T-cell (primary cell): ENCODE measurements around the gene STAP2. TPM values are rescaled to one million over a fixed set of nuclear protein-coding genes. Genes with fewer than 3 reads are reported as not detected.

Experiments used
- ATAC-seq, 4 experiments: fragments of 200-7000 bp in 3 of 4; fragments of 150-1000 bp in 1 of 4; cut with Tn5 transposase; replicated peaks in 1 of 4; 1 replicate in 3 of 4; 2 replicates in 1 of 4; pipeline ENCODE4 v1.10.0; 2021; ENCODE audit warnings: moderate library complexity in 3 of 4, mild to moderate bottlenecking in 2 of 4, moderate number of reproducible peaks in 1 of 4
- CTCF ChIA-PET, 2 donors: fragments of 300-600 bp; sonication (Branson Sonifier 250); formaldehyde crosslinking; loops; one replicate each; lab custom pipeline; 2022; ENCODE audit warnings: antibody characterized with exemption in 2 of 2; lab: Charles Lee
- POLR2A ChIA-PET, 2 donors: fragments of 300-600 bp; sonication (Branson Sonifier 250); formaldehyde crosslinking; loops; one replicate each; lab custom pipeline; 2022; ENCODE audit warnings: antibody characterized with exemption in 2 of 2; lab: Charles Lee
- DNase-seq, 35 experiments: peaks; one replicate each; pipeline versions ENCODE4 v3.0.0 to v3.0.0-alpha.2; 2013 to 2023
- H3K27ac ChIP-seq: one replicate; pipeline ENCODE4 v1.5.1; 2013; ENCODE audit warnings: low read length
- H3K27me3 ChIP-seq, 2 experiments: replicated peaks in 1 of 2; 1 replicate in 1 of 2; 2 replicates in 1 of 2; pipeline versions ENCODE4 v1.6.1 to v1.7.0; 2013; ENCODE audit warnings: low read length in 1 of 2, mixed read lengths in 1 of 2; ENCODE audit not compliant: control insufficient read depth in 2 of 2, insufficient read depth in 2 of 2; ENCODE audit errors: extremely low read depth in 1 of 2
- H3K36me3 ChIP-seq, 2 donors: 1 replicate in 1 of 2; 2 replicates in 1 of 2; pipeline versions ENCODE4 v1.6.1 to v1.7.0; 2013; ENCODE audit warnings: low read length in 1 of 2; ENCODE audit not compliant: control insufficient read depth in 2 of 2, insufficient read depth in 1 of 2; ENCODE audit errors: extremely low read depth in 1 of 2
- H3K4me1 ChIP-seq, 2 experiments: 1 replicate in 1 of 2; 2 replicates in 1 of 2; pipeline versions ENCODE4 v1.6.1 to v1.7.0; 2013; ENCODE audit warnings: low read length in 2 of 2, mixed read lengths in 1 of 2; ENCODE audit not compliant: insufficient read depth in 2 of 2, control insufficient read depth in 1 of 2; ENCODE audit errors: extremely low read depth in 1 of 2
- H3K4me3 ChIP-seq, 2 donors: 1 replicate in 1 of 2; 2 replicates in 1 of 2; pipeline versions ENCODE4 v1.5.1 to v1.7.0; 2013; ENCODE audit warnings: mild to moderate bottlenecking in 2 of 2, low read length in 1 of 2, moderate library complexity in 1 of 2; ENCODE audit not compliant: control insufficient read depth in 1 of 2; ENCODE audit errors: extremely low read depth in 1 of 2
- H3K9me3 ChIP-seq: 2 replicates; pipeline ENCODE4 v1.7.0; 2013
- H3K27ac Mint-ChIP-seq, 2 donors: one replicate each; pipeline ENCODE4 v1.8.0; 2020 to 2021; ENCODE audit warnings: mild to moderate bottlenecking in 2 of 2, mixed read lengths in 2 of 2
- H3K27me3 Mint-ChIP-seq, 2 donors: one replicate each; pipeline ENCODE4 v1.8.0; 2021 to 2022; ENCODE audit warnings: mixed read lengths in 2 of 2
- H3K36me3 Mint-ChIP-seq: one replicate; pipeline ENCODE4 v1.8.0; 2021; ENCODE audit warnings: mixed read lengths
- H3K4me1 Mint-ChIP-seq, 3 donors: one replicate each; pipeline ENCODE4 v1.8.0; 2020 to 2022; ENCODE audit warnings: mixed read lengths in 3 of 3, mild to moderate bottlenecking in 1 of 3
- H3K4me3 Mint-ChIP-seq, 3 donors: one replicate each; pipeline ENCODE4 v1.8.0; 2020 to 2022; ENCODE audit warnings: mild to moderate bottlenecking in 3 of 3, mixed read lengths in 3 of 3, moderate library complexity in 3 of 3
- H3K9me3 Mint-ChIP-seq, 3 donors: one replicate each; pipeline ENCODE4 v1.8.0; 2020 to 2022; ENCODE audit warnings: mixed read lengths in 3 of 3
- WGBS: methylation state at CpG from one replicate; pipeline ENCODE4 v1.1.5; 2013; ENCODE audit warnings: missing lambda C conversion rate; ENCODE audit not compliant: insufficient coverage; 5-methylcytosine and 5-hydroxymethylcytosine counted together
- total RNA-seq, 35 experiments: library from RNA in 6 of 35; stranded (reverse) in 6 of 35; fragments of 120-200 nt in 1 of 35; gene quantifications; one replicate each; pipeline versions ENCODE4 v1.2.1 to v1.2.4 and lab custom pipeline; 2013 to 2026

The STAP2 gene
- total RNA-seq, 5 donors from 2014 or later (not counting 1 experiment from before 2014, with no cell fraction given): 2.3 to 3.7 (median 2.9) TPM

- Histone ChIP-seq H3K9me3 (no peaks in the 10 kb centered on the region), H3K27me3 (peaks cover 0 to 19% of the 10 kb centered on the region in 2 experiments), H3K36me3 (peaks cover 0 to 2% of the 10 kb centered on the region in 2 donors), H3K4me3 (no peak overlapping the region), H3K27ac (no peak overlapping the region), H3K4me1 (peaks cover 20 to 34% of the 10 kb centered on the region in 2 experiments)
- H3K9me3 Mint-ChIP-seq: no peaks in the 10 kb centered on the region
- no peaks in the 10 kb centered on the region for H3K36me3 Mint-ChIP-seq
- DNase-seq (no peak), ATAC-seq (no peak)
- no peak overlapping the region for H3K27ac Mint-ChIP-seq
- ChIA-PET POLR2A (no interaction called here), CTCF (no interaction called here)
- H3K27me3 Mint-ChIP-seq: no peaks in the 10 kb centered on the region
- H3K4me3 Mint-ChIP-seq: peak overlapping the region; percentile 37 to 60 (median 47)
- WGBS: no CpG with 5 or more reads among the region's 7 CpGs
- H3K4me1 Mint-ChIP-seq: peaks cover 30 to 37% (median 34%) of the 10 kb centered on the region in 3 donors
These were observed 33.4 kb downstream of the STAP2 start for GRCh38 chr19:4305257-4305612.

DNA sequence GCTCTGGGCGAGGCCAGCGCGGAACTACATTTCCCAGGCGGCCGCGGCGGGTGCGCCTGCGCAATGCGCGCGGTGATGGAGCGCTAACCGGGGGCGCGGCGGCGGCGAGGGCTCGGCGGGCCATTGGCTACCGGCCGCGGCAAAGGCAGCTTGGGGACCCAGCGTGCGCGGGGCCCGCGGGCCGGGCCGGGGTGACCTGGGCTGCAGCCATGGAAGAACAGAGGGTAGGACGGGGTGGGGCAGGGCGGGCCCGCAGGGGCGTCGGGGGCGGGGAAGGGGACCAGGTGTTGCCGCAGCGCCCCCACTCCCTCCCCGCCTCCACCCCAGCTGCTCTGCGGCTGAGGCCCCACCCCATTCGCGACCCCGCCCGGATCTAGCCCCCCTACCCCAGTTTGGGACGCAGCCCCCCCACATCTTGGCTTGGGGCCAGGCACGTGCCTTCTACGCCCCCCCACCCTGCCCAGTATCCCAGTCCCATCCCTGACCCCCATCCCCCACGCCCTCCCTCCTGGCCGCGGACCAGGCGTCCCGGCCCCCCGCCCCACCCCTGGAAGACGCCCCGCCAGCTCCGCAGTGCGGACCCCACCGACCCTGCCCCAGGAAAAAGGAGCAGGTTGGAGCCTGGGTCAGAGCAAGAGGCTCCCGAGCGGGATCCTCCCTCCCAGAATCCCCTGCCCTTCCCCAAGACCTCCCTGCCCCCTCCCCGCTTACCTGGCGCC lies 33.9 kb downstream of the STAP2 start, which contains the start of gene FSD1:
FSD1 (plus strand) TSS at position 61 of the 719 bp plus-strand sequence; CDS start at position 210, 149 bp downstream.
- peak within 1 kb of the TSS; percentile 53 for H3K27ac ChIP-seq
- peaks cover 30 to 37% (median 34%) of the 10 kb centered on the region in 3 donors for H3K4me1 Mint-ChIP-seq

DNA sequence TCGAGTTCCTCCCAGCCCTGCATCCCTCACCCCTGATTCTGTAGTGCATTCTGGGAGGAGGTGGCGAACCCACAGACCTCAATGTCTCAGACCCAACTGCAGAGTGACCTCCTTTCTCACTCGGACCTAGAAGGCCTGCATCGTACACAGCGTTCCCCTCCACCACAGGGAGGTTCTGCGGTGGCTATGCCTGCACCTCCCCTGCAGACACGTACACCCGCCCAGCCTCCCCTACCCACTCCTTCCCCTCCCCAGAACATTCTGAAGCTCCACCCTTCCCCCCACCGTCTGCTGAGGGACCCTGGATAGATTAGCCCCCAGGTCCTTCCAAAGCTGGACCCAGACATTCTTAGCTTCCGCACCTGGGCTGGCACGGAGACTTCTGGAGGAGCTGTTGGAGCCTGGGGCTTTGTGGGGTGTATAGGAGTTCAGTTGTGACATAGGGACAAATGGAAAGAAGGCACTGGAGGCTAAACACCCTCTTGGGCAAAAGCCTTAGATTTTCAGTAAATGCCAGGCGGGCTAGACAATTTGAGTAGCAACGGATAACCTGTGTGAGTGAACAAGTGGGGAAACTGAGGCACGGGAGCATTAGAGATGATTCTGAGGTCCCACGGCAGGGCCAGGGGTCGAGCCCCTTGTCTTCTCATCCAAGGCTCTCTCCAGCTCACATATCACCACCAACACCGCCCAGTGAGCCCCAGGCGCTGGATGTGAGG lies 34.6 kb downstream of the STAP2 start:
- H3K27ac ChIP-seq: peak overlapping the region; percentile 53
- 32% methylated on average over 11 of the region's 18 CpGs for WGBS
- no peaks in the 10 kb centered on the region for H3K36me3 Mint-ChIP-seq
- no peaks in the 10 kb centered on the region for H3K9me3 ChIP-seq
- peaks cover 0 to 19% of the 10 kb centered on the region in 2 experiments for H3K27me3 ChIP-seq
- H3K36me3 ChIP-seq: peaks cover 0 to 2% of the 10 kb centered on the region in 2 donors
- H3K4me3 ChIP-seq: peak overlapping the region; percentile 16 to 39
- peak overlapping the region; percentile 61 to 71 for H3K27ac Mint-ChIP-seq
- H3K27me3 Mint-ChIP-seq: no peaks in the 10 kb centered on the region
- peak in 1 of 35 experiments; percentile 16 for DNase-seq
- no peak for ATAC-seq
- POLR2A ChIA-PET: no interaction called here
- peaks cover 33 to 37% (median 34%) of the 10 kb centered on the region in 3 donors for H3K4me1 Mint-ChIP-seq
- CTCF ChIA-PET: interaction anchor here (0.6 kb wide), 3 partner anchors 24 to 1813 kb away, joined by 3 to 8 read pairs (median 5); no protein-coding TSS in a partner anchor
- peak overlapping the region; percentile 41 to 95 (median 56) for H3K4me3 Mint-ChIP-seq
- H3K4me1 ChIP-seq: peaks cover 20 to 39% of the 10 kb centered on the region in 2 experiments
- H3K9me3 Mint-ChIP-seq: no peaks in the 10 kb centered on the region

More for the DNA sequence above, 33.9 kb downstream of the STAP2 start, which contains the start of gene FSD1:
- H3K9me3 ChIP-seq: no peaks in the 10 kb centered on the region
- H3K4me1 ChIP-seq: peaks cover 20 to 34% of the 10 kb centered on the region in 2 experiments
- DNase-seq (peak; percentile 30 to 70 (median 51)), ATAC-seq (peak; percentile 57 to 64 (median 60))
- H3K4me3 ChIP-seq: peak within 1 kb of the TSS; percentile 16 to 39
- WGBS: 8% methylated on average over 38 of the region's 63 CpGs
- H3K27me3 Mint-ChIP-seq: no peaks in the 10 kb centered on the region
- H3K36me3 ChIP-seq: peaks cover 0 to 2% of the 10 kb centered on the region in 2 donors
- H3K27me3 ChIP-seq: peaks cover 0 to 19% of the 10 kb centered on the region in 2 experiments
- ChIA-PET CTCF (interaction anchor here (0.6 kb wide), 2 partner anchors 23 to 408 kb away, joined by 3 to 8 read pairs; no protein-coding TSS in a partner anchor), POLR2A (no interaction called here)
- no peaks in the 10 kb centered on the region for H3K36me3 Mint-ChIP-seq
- H3K9me3 Mint-ChIP-seq: no peaks in the 10 kb centered on the region
- peak within 1 kb of the TSS; percentile 61 to 71 for H3K27ac Mint-ChIP-seq
- peak within 1 kb of the TSS; percentile 47 to 95 (median 56) for H3K4me3 Mint-ChIP-seq

DNA sequence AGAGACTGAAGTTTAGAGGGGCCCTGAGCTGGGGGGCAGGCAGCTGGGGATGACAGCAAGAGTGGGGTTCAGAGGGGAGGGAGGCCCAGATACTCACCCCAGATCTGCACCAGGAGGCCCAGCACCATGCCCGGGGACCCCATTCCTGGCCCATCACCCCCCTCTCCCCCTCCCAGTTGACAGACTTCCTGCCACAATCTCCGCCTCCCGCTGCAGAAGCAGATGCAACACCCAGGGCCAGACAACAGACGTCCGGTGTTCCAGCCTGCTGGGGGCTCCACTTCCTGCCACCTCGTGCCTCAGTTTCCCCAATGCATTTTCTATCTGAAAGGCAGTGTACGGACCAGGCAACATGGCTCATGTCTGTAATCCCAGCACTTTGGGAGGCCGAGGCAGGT lies 36.4 kb downstream of the STAP2 start, which contains the start of gene TMIGD2:
TMIGD2 (minus strand) TSS at position 147 of the 398 bp plus-strand sequence; CDS start at position 143, 4 bp downstream.
- H3K9me3 Mint-ChIP-seq: no peaks in the 10 kb centered on the region
- DNase-seq: peak in 17 of 35 experiments; percentile 12 to 51 (median 23)
- H3K4me3 ChIP-seq: peak within 1 kb of the TSS; percentile 47 to 74
- peak within 1 kb of the TSS; percentile 92 to 94 for H3K27ac Mint-ChIP-seq
- no peaks in the 10 kb centered on the region for H3K27me3 Mint-ChIP-seq
- POLR2A ChIA-PET: interaction anchor here (0.6 to 0.8 kb wide), 3 partner anchors 40 to 1249 kb away, joined by 3 to 4 read pairs (median 3); no protein-coding TSS in a partner anchor
- H3K36me3 Mint-ChIP-seq: no peaks in the 10 kb centered on the region
- ATAC-seq: peak; percentile 33 to 64 (median 48)
- CTCF ChIA-PET: no interaction called here
- peak within 1 kb of the TSS; percentile 57 for H3K27ac ChIP-seq
- H3K4me1 ChIP-seq: peaks cover 23 to 41% of the 10 kb centered on the region in 2 experiments
- H3K4me3 Mint-ChIP-seq: peak within 1 kb of the TSS; percentile 83 to 95 (median 84)
- H3K9me3 ChIP-seq: no peaks in the 10 kb centered on the region
- peaks cover 0 to 2% of the 10 kb centered on the region in 2 donors for H3K36me3 ChIP-seq
- WGBS: 11% methylated on average over 7 of the region's 8 CpGs
- H3K4me1 Mint-ChIP-seq: peaks cover 37 to 42% (median 39%) of the 10 kb centered on the region in 3 donors
- peaks cover 0 to 24% of the 10 kb centered on the region in 2 experiments for H3K27me3 ChIP-seq

- CTCF ChIA-PET: no interaction called here
- H3K27me3 Mint-ChIP-seq: no peaks in the 10 kb centered on the region
- Histone ChIP-seq H3K4me3 (peak overlapping the region; percentile 47 to 74), H3K9me3 (no peaks in the 10 kb centered on the region), H3K4me1 (peaks cover 23 to 41% of the 10 kb centered on the region in 2 experiments), H3K27me3 (peaks cover 0 to 25% of the 10 kb centered on the region in 2 experiments), H3K36me3 (peaks cover 0 to 2% of the 10 kb centered on the region in 2 donors), H3K27ac (peak overlapping the region; percentile 57)
- H3K27ac Mint-ChIP-seq: peak overlapping the region; percentile 92 to 94
- H3K9me3 Mint-ChIP-seq: no peaks in the 10 kb centered on the region
- H3K4me1 Mint-ChIP-seq: peaks cover 37 to 42% (median 39%) of the 10 kb centered on the region in 3 donors
- 43% methylated on average over 8 of the region's 13 CpGs for WGBS
- no peaks in the 10 kb centered on the region for H3K36me3 Mint-ChIP-seq
- peak overlapping the region; percentile 83 to 95 (median 84) for H3K4me3 Mint-ChIP-seq
- peak; percentile 7 to 37 (median 30) for ATAC-seq
- DNase-seq: peak in 2 of 35 experiments; percentile 9 to 29
- POLR2A ChIA-PET: interaction anchor here (0.6 to 0.8 kb wide), 3 partner anchors 41 to 1249 kb away, joined by 3 to 4 read pairs (median 3); no protein-coding TSS in a partner anchor
These were observed 36.9 kb downstream of the STAP2 start for GRCh38 chr19:4301590-4302242.
